ENCODE data around the gene TIAM1.

The TIAM1 gene

DNA sequence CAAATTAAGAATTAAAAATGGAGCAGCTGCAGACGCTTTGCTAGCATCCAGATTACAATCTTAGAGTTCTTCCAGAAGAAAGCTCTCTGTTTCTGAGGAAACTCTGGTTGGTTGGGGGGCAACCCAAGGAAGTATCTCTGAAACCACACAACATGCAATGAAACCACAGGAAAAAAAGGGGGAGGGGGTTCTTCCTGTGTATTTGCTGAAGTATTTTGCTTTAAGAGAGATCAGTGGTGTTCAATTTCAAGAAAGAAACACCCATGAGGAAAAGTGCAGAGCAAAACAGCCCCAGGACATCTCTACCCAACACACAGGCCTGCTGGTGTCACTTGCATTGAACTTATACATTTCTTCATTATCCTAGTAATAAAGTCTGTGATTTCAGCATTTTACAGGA lies 19.7 kb upstream of the TIAM1 start:
- no peak overlapping the region for H3K9ac ChIP-seq (ENCODE audit: low read depth, low read length, poor library complexity)
- H3K23ac ChIP-seq (ENCODE audit: low read depth, low read length, poor library complexity) = no peak overlapping the region
- H4K8ac ChIP-seq (ENCODE audit: low read depth, low read length) = no peak overlapping the region
- H3K79me1 ChIP-seq (ENCODE audit: low read depth, low read length) = no peaks in the 10 kb centered on the region
- H3K27ac ChIP-seq (replicated peaks; ENCODE audit: low read length) = no peak overlapping the region
- no peak overlapping the region for H2BK120ac ChIP-seq (ENCODE audit: low read depth, low read length)
- no peak overlapping the region for H3K4me2 ChIP-seq (ENCODE audit: insufficient read depth, low read length, poor library complexity, severe bottlenecking)
- H2BK12ac ChIP-seq (ENCODE audit: low read length) = no peak overlapping the region
- H3K9me3 ChIP-seq (replicated peaks in 1 of 2; ENCODE audit: control insufficient read depth in 2 of 2, insufficient read depth in 1 of 2, low read depth in 1 of 2, low read length in 2 of 2) = peaks cover 0 to 5% of the 10 kb centered on the region in 2 donors
- H2AK5ac ChIP-seq (ENCODE audit: low read depth, low read length) = no peak overlapping the region
- H2BK15ac ChIP-seq (ENCODE audit: low read length) = no peak overlapping the region
- no peak overlapping the region for H3K4ac ChIP-seq (ENCODE audit: low read length)
- peaks cover 4 to 11% of the 10 kb centered on the region in 2 donors for H3K4me1 ChIP-seq (ENCODE audit: control insufficient read depth in 2 of 2, insufficient read depth in 1 of 2, low read depth in 1 of 2, low read length in 2 of 2)
- no peak for DNase-seq (ENCODE audit: low spot score)
- no peak overlapping the region for H3K18ac ChIP-seq (ENCODE audit: low read length)
- no peaks in the 10 kb centered on the region for H3K36me3 ChIP-seq (replicated peaks in 1 of 2; ENCODE audit: control insufficient read depth in 2 of 2, insufficient read depth in 2 of 2, low read length in 2 of 2)
- H3K14ac ChIP-seq (ENCODE audit: low read length) = no peak overlapping the region
- WGBS, 2 donors (ENCODE audit: extremely low coverage in 2 of 2, insufficient read length in 2 of 2, insufficient replicate concordance in 1 of 2) = no CpG with 5 or more reads among the region's 1 CpG
- no peak overlapping the region for H2BK5ac ChIP-seq (ENCODE audit: low read length)
- H3K4me3 ChIP-seq (ENCODE audit: low read length in 2 of 2) = no peak overlapping the region
- H2AFZ ChIP-seq (ENCODE audit: low read length) = no peak overlapping the region
- no peak overlapping the region for H4K91ac ChIP-seq (ENCODE audit: low read depth, low read length, poor library complexity)
- no peaks in the 10 kb centered on the region for H3K27me3 ChIP-seq (ENCODE audit: control insufficient read depth in 3 of 3, insufficient read depth in 3 of 3, low read depth in 1 of 3, low read length in 3 of 3)

- Histone ChIP-seq H3K4me3 (ENCODE audit: low read length in 2 of 2) (no peak overlapping the region), H3K23ac (ENCODE audit: low read depth, low read length, poor library complexity) (no peak overlapping the region), H3K27ac (replicated peaks; ENCODE audit: low read length) (no peak overlapping the region), H2BK120ac (ENCODE audit: low read depth, low read length) (no peak overlapping the region), H3K4me1 (ENCODE audit: control insufficient read depth in 2 of 2, insufficient read depth in 1 of 2, low read depth in 1 of 2, low read length in 2 of 2) (peaks cover 0 to 7% of the 10 kb centered on the region in 2 donors), H2BK12ac (ENCODE audit: low read length) (no peak overlapping the region), H3K14ac (ENCODE audit: low read length) (no peak overlapping the region), H2BK15ac (ENCODE audit: low read length) (no peak overlapping the region), H3K36me3 (replicated peaks in 1 of 2; ENCODE audit: control insufficient read depth in 2 of 2, insufficient read depth in 2 of 2, low read length in 2 of 2) (no peaks in the 10 kb centered on the region), H4K91ac (ENCODE audit: low read depth, low read length, poor library complexity) (no peak overlapping the region), H3K4ac (ENCODE audit: low read length) (no peak overlapping the region), H3K9ac (ENCODE audit: low read depth, low read length, poor library complexity) (no peak overlapping the region), H3K18ac (ENCODE audit: low read length) (no peak overlapping the region), H3K27me3 (ENCODE audit: control insufficient read depth in 3 of 3, insufficient read depth in 3 of 3, low read depth in 1 of 3, low read length in 3 of 3) (no peaks in the 10 kb centered on the region), H3K9me3 (replicated peaks in 1 of 2; ENCODE audit: control insufficient read depth in 2 of 2, insufficient read depth in 1 of 2, low read depth in 1 of 2, low read length in 2 of 2) (peaks cover 0 to 5% of the 10 kb centered on the region in 2 donors), H3K4me2 (ENCODE audit: insufficient read depth, low read length, poor library complexity, severe bottlenecking) (no peak overlapping the region), H4K8ac (ENCODE audit: low read depth, low read length) (no peak overlapping the region), H2AK5ac (ENCODE audit: low read depth, low read length) (no peak overlapping the region), H2AFZ (ENCODE audit: low read length) (no peak overlapping the region), H2BK5ac (ENCODE audit: low read length) (no peak overlapping the region), H3K79me1 (ENCODE audit: low read depth, low read length) (no peaks in the 10 kb centered on the region)
- DNase-seq (ENCODE audit: low spot score) = no peak
These were observed 16.7 kb upstream of the TIAM1 start for GRCh38 chr21:31360717-31361116.

- H4K8ac ChIP-seq (ENCODE audit: low read depth, low read length) = no peak overlapping the region
- no peak overlapping the region for H3K4ac ChIP-seq (ENCODE audit: low read length)
- no peak overlapping the region for H2AFZ ChIP-seq (ENCODE audit: low read length)
- H3K4me2 ChIP-seq (ENCODE audit: insufficient read depth, low read length, poor library complexity, severe bottlenecking) = no peak overlapping the region
- peaks cover 0 to 5% of the 10 kb centered on the region in 2 donors for H3K9me3 ChIP-seq (replicated peaks in 1 of 2; ENCODE audit: control insufficient read depth in 2 of 2, insufficient read depth in 1 of 2, low read depth in 1 of 2, low read length in 2 of 2)
- peaks cover 0 to 7% of the 10 kb centered on the region in 2 donors for H3K4me1 ChIP-seq (ENCODE audit: control insufficient read depth in 2 of 2, insufficient read depth in 1 of 2, low read depth in 1 of 2, low read length in 2 of 2)
- no peak overlapping the region for H4K91ac ChIP-seq (ENCODE audit: low read depth, low read length, poor library complexity)
- H3K23ac ChIP-seq (ENCODE audit: low read depth, low read length, poor library complexity) = no peak overlapping the region
- no peak overlapping the region for H3K18ac ChIP-seq (ENCODE audit: low read length)
- H3K14ac ChIP-seq (ENCODE audit: low read length) = no peak overlapping the region
- H2BK15ac ChIP-seq (ENCODE audit: low read length) = no peak overlapping the region
- no peak for DNase-seq (ENCODE audit: low spot score)
- H3K9ac ChIP-seq (ENCODE audit: low read depth, low read length, poor library complexity) = no peak overlapping the region
- H2BK120ac ChIP-seq (ENCODE audit: low read depth, low read length) = no peak overlapping the region
- no peak overlapping the region for H3K27ac ChIP-seq (replicated peaks; ENCODE audit: low read length)
- H3K4me3 ChIP-seq (ENCODE audit: low read length in 2 of 2) = no peak overlapping the region
- no peaks in the 10 kb centered on the region for H3K27me3 ChIP-seq (ENCODE audit: control insufficient read depth in 3 of 3, insufficient read depth in 3 of 3, low read depth in 1 of 3, low read length in 3 of 3)
- no peaks in the 10 kb centered on the region for H3K79me1 ChIP-seq (ENCODE audit: low read depth, low read length)
- H2BK5ac ChIP-seq (ENCODE audit: low read length) = no peak overlapping the region
- H2BK12ac ChIP-seq (ENCODE audit: low read length) = no peak overlapping the region
- no peak overlapping the region for H2AK5ac ChIP-seq (ENCODE audit: low read depth, low read length)
- no peaks in the 10 kb centered on the region for H3K36me3 ChIP-seq (replicated peaks in 1 of 2; ENCODE audit: control insufficient read depth in 2 of 2, insufficient read depth in 2 of 2, low read length in 2 of 2)
- no CpG with 5 or more reads among the region's 8 CpGs for WGBS, 2 donors (ENCODE audit: extremely low coverage in 2 of 2, insufficient read length in 2 of 2, insufficient replicate concordance in 1 of 2)
These were observed 14.1 kb upstream of the TIAM1 start for GRCh38 chr21:31358158-31358557.

DNA sequence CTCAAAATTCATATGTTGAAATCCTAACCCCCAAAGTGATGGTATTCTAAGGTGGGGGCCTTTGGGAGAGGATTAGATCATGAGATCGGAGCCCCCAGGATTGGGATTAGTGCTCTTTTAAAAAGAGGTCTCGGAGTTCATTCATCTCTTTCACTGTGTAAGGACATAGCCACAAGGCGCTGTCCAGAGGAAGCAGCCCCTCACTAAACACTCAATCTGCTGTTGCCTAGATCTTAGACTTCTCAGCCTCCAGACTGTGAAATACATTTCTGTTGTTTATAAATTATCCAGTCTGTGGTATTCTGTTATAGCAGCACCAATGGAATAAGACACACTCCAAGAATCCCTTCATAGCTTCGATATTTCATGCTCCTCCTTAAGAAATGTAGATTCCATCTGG lies 12.4 kb upstream of the TIAM1 start:
- Histone ChIP-seq H2BK15ac (ENCODE audit: low read length) (no peak overlapping the region), H3K4me3 (ENCODE audit: low read length in 2 of 2) (no peak overlapping the region), H3K9me3 (replicated peaks in 1 of 2; ENCODE audit: control insufficient read depth in 2 of 2, insufficient read depth in 1 of 2, low read depth in 1 of 2, low read length in 2 of 2) (peaks cover 0 to 5% of the 10 kb centered on the region in 2 donors), H3K27ac (replicated peaks; ENCODE audit: low read length) (no peak overlapping the region), H3K9ac (ENCODE audit: low read depth, low read length, poor library complexity) (no peak overlapping the region), H3K4me1 (ENCODE audit: control insufficient read depth in 2 of 2, insufficient read depth in 1 of 2, low read depth in 1 of 2, low read length in 2 of 2) (peaks cover 0 to 7% of the 10 kb centered on the region in 2 donors), H2AK5ac (ENCODE audit: low read depth, low read length) (no peak overlapping the region), H3K79me1 (ENCODE audit: low read depth, low read length) (no peaks in the 10 kb centered on the region), H3K23ac (ENCODE audit: low read depth, low read length, poor library complexity) (no peak overlapping the region), H3K18ac (ENCODE audit: low read length) (no peak overlapping the region), H3K14ac (ENCODE audit: low read length) (no peak overlapping the region), H2BK12ac (ENCODE audit: low read length) (no peak overlapping the region), H3K4me2 (ENCODE audit: insufficient read depth, low read length, poor library complexity, severe bottlenecking) (no peak overlapping the region), H4K8ac (ENCODE audit: low read depth, low read length) (no peak overlapping the region), H2BK120ac (ENCODE audit: low read depth, low read length) (no peak overlapping the region), H4K91ac (ENCODE audit: low read depth, low read length, poor library complexity) (no peak overlapping the region), H3K36me3 (replicated peaks in 1 of 2; ENCODE audit: control insufficient read depth in 2 of 2, insufficient read depth in 2 of 2, low read length in 2 of 2) (no peaks in the 10 kb centered on the region), H2AFZ (ENCODE audit: low read length) (no peak overlapping the region), H2BK5ac (ENCODE audit: low read length) (no peak overlapping the region), H3K27me3 (ENCODE audit: control insufficient read depth in 3 of 3, insufficient read depth in 3 of 3, low read depth in 1 of 3, low read length in 3 of 3) (no peaks in the 10 kb centered on the region), H3K4ac (ENCODE audit: low read length) (no peak overlapping the region)
- no CpG with 5 or more reads among the region's 4 CpGs for WGBS, 2 donors (ENCODE audit: extremely low coverage in 2 of 2, insufficient read length in 2 of 2, insufficient replicate concordance in 1 of 2)
- no peak for DNase-seq (ENCODE audit: low spot score)
